ENCODE results near the gene CAMSAP1.

GRCh38 chr9:135764731-135765130, 142.6 kb downstream of the CAMSAP1 start:
- TF ChIP-seq, protein P1, sequence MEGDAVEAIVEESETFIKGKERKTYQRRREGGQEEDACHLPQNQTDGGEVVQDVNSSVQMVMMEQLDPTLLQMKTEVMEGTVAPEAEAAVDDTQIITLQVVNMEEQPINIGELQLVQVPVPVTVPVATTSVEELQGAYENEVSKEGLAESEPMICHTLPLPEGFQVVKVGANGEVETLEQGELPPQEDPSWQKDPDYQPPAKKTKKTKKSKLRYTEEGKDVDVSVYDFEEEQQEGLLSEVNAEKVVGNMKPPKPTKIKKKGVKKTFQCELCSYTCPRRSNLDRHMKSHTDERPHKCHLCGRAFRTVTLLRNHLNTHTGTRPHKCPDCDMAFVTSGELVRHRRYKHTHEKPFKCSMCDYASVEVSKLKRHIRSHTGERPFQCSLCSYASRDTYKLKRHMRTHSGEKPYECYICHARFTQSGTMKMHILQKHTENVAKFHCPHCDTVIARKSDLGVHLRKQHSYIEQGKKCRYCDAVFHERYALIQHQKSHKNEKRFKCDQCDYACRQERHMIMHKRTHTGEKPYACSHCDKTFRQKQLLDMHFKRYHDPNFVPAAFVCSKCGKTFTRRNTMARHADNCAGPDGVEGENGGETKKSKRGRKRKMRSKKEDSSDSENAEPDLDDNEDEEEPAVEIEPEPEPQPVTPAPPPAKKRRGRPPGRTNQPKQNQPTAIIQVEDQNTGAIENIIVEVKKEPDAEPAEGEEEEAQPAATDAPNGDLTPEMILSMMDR (conservative IDR thresholded peaks at IDR 0.05 in 1 of 2, IDR thresholded peaks at IDR 0.05 in 1 of 2; ENCODE audit: low read depth in 1 of 2, low read length in 2 of 2) = no peak
- no peak for TF ChIP-seq EZH2 (IDR thresholded peaks at IDR 0.05; ENCODE audit: low read length, missing control alignments)
